ENCODE results near the gene DERL3.

DERL3 gene

DNA sequence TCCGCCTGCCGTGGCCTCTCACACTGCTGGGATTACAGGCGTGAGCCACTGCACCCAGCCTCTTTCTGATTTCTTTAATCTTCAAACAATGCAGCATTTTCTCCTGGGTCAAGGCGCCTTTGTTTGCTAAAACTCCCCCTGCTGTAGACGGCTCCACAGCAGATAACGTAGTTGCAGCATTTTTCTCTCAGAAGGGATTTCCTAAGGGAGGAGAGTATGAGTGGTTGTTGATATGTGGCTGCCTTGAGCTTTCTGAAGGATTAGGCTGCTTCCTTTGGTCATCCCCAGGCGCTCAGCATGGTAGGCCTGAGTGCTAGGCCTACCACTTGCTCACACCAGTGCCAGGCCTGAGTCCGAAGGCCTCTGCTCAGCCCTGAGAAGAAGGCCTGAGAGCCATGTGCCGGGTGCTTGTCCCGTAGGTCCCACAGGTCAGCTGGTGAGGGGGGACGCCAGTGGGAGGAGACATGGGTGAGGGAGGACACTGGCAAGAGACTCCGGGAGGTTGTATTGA lies 34.0 kb downstream of the DERL3 start (continued):
- TF ChIP-seq, protein P1, sequence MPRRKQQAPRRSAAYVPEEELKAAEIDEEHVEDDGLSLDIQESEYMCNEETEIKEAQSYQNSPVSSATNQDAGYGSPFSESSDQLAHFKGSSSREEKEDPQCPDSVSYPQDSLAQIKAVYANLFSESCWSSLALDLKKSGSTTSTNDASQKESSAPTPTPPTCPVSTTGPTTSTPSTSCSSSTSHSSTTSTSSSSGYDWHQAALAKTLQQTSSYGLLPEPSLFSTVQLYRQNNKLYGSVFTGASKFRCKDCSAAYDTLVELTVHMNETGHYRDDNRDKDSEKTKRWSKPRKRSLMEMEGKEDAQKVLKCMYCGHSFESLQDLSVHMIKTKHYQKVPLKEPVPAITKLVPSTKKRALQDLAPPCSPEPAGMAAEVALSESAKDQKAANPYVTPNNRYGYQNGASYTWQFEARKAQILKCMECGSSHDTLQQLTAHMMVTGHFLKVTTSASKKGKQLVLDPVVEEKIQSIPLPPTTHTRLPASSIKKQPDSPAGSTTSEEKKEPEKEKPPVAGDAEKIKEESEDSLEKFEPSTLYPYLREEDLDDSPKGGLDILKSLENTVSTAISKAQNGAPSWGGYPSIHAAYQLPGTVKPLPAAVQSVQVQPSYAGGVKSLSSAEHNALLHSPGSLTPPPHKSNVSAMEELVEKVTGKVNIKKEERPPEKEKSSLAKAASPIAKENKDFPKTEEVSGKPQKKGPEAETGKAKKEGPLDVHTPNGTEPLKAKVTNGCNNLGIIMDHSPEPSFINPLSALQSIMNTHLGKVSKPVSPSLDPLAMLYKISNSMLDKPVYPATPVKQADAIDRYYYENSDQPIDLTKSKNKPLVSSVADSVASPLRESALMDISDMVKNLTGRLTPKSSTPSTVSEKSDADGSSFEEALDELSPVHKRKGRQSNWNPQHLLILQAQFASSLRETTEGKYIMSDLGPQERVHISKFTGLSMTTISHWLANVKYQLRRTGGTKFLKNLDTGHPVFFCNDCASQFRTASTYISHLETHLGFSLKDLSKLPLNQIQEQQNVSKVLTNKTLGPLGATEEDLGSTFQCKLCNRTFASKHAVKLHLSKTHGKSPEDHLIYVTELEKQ (tag by site-specific recombination; IDR thresholded peaks at IDR 0.05; ENCODE audit: borderline replicate concordance), result no peak
- TF ChIP-seq ZNF426 (tag by site-specific recombination; IDR thresholded peaks at IDR 0.05) (no peak), ZFP37 (tag by site-specific recombination; IDR thresholded peaks at IDR 0.05) (no peak), ZNF585B (tag by site-specific recombination; IDR thresholded peaks at IDR 0.05) (no peak)

DNA sequence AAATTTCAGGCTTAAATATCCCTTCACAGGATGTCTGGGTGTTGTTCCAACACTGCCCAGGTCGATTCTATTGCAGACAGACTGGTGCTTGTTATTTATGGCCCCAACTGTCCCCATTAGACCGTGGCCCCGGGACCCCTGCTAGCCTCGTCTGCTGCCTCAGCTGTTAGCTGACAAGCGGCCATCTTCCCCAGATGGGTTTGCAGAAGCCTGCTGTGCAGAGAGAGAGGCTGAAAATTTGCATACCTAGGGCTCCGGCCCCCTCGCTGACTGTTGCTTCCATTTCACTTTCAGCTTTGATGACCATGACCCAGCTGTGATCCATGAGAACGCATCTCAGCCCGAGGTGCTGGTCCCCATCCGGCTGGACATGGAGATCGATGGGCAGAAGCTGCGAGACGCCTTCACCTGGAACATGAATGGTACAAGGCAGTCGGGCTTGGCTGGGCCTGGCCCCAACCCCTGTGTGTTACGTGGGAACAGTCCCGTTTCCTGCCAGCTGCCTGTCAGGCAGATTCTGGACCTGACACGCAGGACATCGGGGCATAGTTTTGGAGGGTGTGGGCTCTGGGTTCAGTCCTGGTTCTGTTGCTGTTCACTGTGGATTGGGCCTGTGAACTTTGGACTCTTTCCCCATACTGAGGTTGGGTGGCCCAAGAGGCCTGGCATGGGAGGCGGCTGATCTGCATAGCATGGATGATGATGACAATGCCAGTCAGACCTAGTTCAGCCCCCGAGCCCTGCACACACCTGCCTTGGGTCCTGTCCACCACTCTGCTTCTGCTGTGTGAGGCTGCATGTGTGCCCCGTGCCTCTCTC lies 35.6 kb downstream of the DERL3 start:
- no peak overlapping the region for H3K27ac ChIP-seq (ENCODE audit: extremely low read depth, low read depth, low read length)
- no peaks in the 10 kb centered on the region for H3K9me3 ChIP-seq (ENCODE audit: control insufficient read depth, insufficient read depth, low read depth, low read length)
- ChIA-PET POLR2A (no interaction called here), CTCF (interaction anchor here (0.6 kb wide), 1 partner anchor 20 kb away, joined by 3 read pairs; no protein-coding TSS in a partner anchor)
- TF ChIP-seq ZNF596 (tag by site-specific recombination; IDR thresholded peaks at IDR 0.05), result no peak
- TF ChIP-seq ZNF311 (tag by site-specific recombination; IDR thresholded peaks at IDR 0.05; ENCODE audit: borderline replicate concordance), result no peak
- H3K4me1 ChIP-seq (ENCODE audit: control insufficient read depth, insufficient read depth, low read length), result no peaks in the 10 kb centered on the region
- H3K36me3 ChIP-seq (ENCODE audit: control insufficient read depth in 2 of 2, insufficient read depth in 1 of 2, low read length in 2 of 2), result peaks cover 43 to 87% of the 10 kb centered on the region in 2 experiments
- H3K4me3 ChIP-seq (ENCODE audit: low read depth, low read length), result no peak overlapping the region

DNA sequence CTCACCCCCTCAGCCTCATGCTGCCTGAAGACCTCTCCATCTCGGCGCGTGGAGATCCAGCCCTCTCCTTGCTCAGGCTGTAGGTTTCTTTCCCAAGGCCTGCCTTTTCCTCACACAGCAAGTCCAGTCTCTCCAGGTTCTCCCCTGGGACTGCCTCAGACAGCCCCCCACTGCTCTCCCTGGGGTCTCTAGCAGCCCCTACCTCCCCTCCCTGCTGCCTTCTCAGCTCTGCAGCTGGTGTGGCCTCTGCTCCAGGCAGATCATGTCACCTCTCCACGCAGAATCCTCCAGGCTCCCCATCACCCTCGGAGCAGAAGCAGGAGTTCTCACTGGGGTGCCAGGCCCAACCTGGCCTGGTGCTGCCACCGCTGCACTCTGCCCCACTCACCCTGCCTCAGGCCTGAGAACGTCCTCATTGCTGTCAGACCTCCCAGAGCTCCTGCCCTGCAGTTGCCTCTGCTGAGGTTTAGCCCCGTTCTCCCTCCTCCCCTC lies 36.9 kb downstream of the DERL3 start:
- ChIA-PET CTCF (no interaction called here), POLR2A (interaction anchor here (0.7 kb wide), 1 partner anchor 10 kb away, joined by 3 read pairs; no protein-coding TSS in a partner anchor)
- H3K9me3 ChIP-seq (ENCODE audit: control insufficient read depth, insufficient read depth, low read depth, low read length), result no peaks in the 10 kb centered on the region
- peaks cover 51 to 88% of the 10 kb centered on the region in 2 experiments for H3K36me3 ChIP-seq (ENCODE audit: control insufficient read depth in 2 of 2, insufficient read depth in 1 of 2, low read length in 2 of 2)
- TF ChIP-seq MEIS1 (CRISPR knock-in tag; IDR thresholded peaks at IDR 0.05; ENCODE audit: borderline replicate concordance) (no peak), ZIC2 (tag by site-specific recombination; IDR thresholded peaks at IDR 0.05) (peak; percentile 95)
- TF ChIP-seq, protein P2, sequence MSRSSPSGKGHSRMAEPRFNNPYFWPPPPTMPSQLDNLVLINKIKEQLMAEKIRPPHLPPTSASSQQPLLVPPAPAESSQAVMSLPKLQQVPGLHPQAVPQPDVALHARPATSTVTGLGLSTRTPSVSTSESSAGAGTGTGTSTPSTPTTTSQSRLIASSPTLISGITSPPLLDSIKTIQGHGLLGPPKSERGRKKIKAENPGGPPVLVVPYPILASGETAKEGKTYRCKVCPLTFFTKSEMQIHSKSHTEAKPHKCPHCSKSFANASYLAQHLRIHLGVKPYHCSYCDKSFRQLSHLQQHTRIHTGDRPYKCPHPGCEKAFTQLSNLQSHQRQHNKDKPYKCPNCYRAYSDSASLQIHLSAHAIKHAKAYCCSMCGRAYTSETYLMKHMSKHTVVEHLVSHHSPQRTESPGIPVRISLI (tag by site-specific recombination; IDR thresholded peaks at IDR 0.05), result no peak
- no peaks in the 10 kb centered on the region for H3K4me1 ChIP-seq (ENCODE audit: control insufficient read depth, insufficient read depth, low read length)
- H3K4me3 ChIP-seq (ENCODE audit: low read depth, low read length), result no peak overlapping the region
- H3K27ac ChIP-seq (ENCODE audit: extremely low read depth, low read depth, low read length), result no peak overlapping the region

DNA sequence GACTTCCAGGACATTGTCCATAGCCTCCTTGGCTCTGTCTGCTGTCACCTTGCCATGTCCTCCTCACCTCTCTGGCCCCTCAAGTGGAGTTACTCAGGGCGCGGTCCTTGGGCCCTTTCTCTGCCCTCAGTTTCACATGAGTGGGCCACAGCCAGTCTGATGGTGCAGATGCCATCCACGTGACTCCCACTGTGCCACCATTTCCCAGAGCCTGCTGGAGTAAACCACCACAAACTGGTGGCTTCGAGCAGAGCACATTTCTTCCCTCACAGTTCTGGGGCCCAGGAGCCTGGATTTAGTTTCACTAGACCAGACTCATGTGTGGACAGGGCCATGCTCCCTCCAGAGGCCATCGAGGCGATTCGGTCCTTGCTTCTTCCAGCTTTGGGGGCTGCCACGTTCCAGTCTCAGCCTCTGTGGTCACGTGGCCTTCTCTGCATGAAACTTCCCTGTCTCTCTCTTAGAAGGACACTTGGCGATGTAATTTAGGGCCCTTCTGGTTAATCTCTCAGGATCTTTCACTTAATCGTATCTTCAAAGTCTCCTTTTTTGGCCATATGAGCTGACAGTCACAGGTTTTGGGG lies 37.5 kb downstream of the DERL3 start:
- H3K4me1 ChIP-seq (ENCODE audit: control insufficient read depth, insufficient read depth, low read length), result no peaks in the 10 kb centered on the region
- CTCF ChIA-PET, result no interaction called here
- H3K36me3 ChIP-seq (ENCODE audit: control insufficient read depth in 2 of 2, insufficient read depth in 1 of 2, low read length in 2 of 2), result peaks cover 51 to 88% of the 10 kb centered on the region in 2 experiments
- H3K9me3 ChIP-seq (ENCODE audit: control insufficient read depth, insufficient read depth, low read depth, low read length), result no peaks in the 10 kb centered on the region
- TF ChIP-seq KLF1 (tag by site-specific recombination; IDR thresholded peaks at IDR 0.05) (no peak), ZNF202 (tag by site-specific recombination; IDR thresholded peaks at IDR 0.05; ENCODE audit: borderline replicate concordance) (no peak), SALL2 (tag by site-specific recombination; IDR thresholded peaks at IDR 0.05; ENCODE audit: borderline replicate concordance) (no peak)
- TF ChIP-seq, protein P3, sequence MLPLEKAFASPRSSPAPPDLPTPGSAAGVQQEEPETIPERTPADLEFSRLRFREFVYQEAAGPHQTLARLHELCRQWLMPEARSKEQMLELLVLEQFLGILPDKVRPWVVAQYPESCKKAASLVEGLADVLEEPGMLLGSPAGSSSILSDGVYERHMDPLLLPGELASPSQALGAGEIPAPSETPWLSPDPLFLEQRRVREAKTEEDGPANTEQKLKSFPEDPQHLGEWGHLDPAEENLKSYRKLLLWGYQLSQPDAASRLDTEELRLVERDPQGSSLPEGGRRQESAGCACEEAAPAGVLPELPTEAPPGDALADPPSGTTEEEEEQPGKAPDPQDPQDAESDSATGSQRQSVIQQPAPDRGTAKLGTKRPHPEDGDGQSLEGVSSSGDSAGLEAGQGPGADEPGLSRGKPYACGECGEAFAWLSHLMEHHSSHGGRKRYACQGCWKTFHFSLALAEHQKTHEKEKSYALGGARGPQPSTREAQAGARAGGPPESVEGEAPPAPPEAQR (tag by site-specific recombination; IDR thresholded peaks at IDR 0.05), result no peak
- no peak overlapping the region for H3K4me3 ChIP-seq (ENCODE audit: low read depth, low read length)
- POLR2A ChIA-PET, result no interaction called here
- no peak overlapping the region for H3K27ac ChIP-seq (ENCODE audit: extremely low read depth, low read depth, low read length)

Data from HEK293 (cell line).